ENCODE measurements around the gene KCTD10. TPM values are rescaled to one million over a fixed set of nuclear protein-coding genes. Genes with fewer than 3 reads are reported as not detected.

KCTD10 gene
- total and polyA plus RNA-seq, 9 of the 15 experiments (the other 6 are each of a cell fraction or from before 2014, with no cell fraction given): 1.9 to 37.5 (median 15.7) TPM

DNA sequence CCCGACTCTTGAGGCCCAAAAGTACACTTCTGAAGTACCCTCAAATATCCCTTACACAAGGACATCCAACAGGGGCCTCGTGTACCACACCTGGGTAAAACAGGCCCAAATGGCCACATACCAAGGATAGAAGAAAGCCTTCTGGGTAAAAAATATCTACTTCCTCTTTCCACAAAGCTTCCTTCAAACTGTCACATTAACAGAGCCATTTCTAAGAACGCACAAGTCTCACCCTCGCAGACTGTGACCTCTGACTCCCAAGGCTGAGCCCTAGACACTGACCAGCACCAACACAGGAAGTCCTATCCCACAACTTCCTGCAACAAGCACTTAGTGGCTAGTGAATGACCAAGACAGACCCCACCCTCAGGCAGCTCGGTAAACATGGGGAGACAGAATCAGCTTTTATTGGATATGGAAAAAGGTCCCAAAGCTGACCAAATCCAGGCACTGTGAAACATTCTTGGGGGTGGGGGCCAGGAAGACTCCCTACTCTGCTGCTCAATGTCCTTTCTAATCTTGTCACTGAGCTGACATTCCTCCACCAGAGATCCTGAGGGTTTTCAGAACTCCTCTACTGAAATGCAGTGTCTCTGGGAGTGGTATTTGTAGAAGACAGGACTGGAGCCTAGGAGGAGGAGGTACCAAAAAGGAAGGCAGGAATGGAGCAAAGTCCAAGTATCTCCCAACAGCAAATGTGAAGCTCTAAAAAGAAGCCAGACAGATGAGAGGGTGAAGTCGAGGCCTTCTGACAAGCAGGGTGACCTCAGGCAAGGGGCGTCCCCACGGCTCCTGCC lies 15.9 kb downstream of the KCTD10 start (continued):
- TF ChIP-seq, protein P1, sequence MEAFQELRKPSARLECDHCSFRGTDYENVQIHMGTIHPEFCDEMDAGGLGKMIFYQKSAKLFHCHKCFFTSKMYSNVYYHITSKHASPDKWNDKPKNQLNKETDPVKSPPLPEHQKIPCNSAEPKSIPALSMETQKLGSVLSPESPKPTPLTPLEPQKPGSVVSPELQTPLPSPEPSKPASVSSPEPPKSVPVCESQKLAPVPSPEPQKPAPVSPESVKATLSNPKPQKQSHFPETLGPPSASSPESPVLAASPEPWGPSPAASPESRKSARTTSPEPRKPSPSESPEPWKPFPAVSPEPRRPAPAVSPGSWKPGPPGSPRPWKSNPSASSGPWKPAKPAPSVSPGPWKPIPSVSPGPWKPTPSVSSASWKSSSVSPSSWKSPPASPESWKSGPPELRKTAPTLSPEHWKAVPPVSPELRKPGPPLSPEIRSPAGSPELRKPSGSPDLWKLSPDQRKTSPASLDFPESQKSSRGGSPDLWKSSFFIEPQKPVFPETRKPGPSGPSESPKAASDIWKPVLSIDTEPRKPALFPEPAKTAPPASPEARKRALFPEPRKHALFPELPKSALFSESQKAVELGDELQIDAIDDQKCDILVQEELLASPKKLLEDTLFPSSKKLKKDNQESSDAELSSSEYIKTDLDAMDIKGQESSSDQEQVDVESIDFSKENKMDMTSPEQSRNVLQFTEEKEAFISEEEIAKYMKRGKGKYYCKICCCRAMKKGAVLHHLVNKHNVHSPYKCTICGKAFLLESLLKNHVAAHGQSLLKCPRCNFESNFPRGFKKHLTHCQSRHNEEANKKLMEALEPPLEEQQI (IDR thresholded peaks at IDR 0.05): no peak
- TF ChIP-seq TBL1XR1 (IDR thresholded peaks at IDR 0.05; ENCODE audit: low read length in 2 of 2): peak in 1 of 2 experiments; percentile 89; a peak in 2 of 4 replicates
- peak; percentile 73 for TF ChIP-seq ZNF668 (CRISPR knock-in tag; IDR thresholded peaks at IDR 0.05)
- no peak for TF ChIP-seq ZNF146 (CRISPR knock-in tag; IDR thresholded peaks at IDR 0.05; ENCODE audit: unreplicated experiment)
- no peak for TF ChIP-seq CBFB (CRISPR knock-in tag; IDR thresholded peaks at IDR 0.05)
- TF ChIP-seq, protein P2, sequence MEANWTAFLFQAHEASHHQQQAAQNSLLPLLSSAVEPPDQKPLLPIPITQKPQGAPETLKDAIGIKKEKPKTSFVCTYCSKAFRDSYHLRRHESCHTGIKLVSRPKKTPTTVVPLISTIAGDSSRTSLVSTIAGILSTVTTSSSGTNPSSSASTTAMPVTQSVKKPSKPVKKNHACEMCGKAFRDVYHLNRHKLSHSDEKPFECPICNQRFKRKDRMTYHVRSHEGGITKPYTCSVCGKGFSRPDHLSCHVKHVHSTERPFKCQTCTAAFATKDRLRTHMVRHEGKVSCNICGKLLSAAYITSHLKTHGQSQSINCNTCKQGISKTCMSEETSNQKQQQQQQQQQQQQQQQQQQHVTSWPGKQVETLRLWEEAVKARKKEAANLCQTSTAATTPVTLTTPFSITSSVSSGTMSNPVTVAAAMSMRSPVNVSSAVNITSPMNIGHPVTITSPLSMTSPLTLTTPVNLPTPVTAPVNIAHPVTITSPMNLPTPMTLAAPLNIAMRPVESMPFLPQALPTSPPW (CRISPR knock-in tag; IDR thresholded peaks at IDR 0.05): no peak; the same call in 1 of the 2 replicates
- no peak for TF ChIP-seq TGIF2 (CRISPR knock-in tag; IDR thresholded peaks at IDR 0.05)
- peak; percentile 72 for TF ChIP-seq ARID1B (IDR thresholded peaks at IDR 0.05)
- no peak for TF ChIP-seq PYGO2 (tag; IDR thresholded peaks at IDR 0.05)
- TF ChIP-seq, protein P3, sequence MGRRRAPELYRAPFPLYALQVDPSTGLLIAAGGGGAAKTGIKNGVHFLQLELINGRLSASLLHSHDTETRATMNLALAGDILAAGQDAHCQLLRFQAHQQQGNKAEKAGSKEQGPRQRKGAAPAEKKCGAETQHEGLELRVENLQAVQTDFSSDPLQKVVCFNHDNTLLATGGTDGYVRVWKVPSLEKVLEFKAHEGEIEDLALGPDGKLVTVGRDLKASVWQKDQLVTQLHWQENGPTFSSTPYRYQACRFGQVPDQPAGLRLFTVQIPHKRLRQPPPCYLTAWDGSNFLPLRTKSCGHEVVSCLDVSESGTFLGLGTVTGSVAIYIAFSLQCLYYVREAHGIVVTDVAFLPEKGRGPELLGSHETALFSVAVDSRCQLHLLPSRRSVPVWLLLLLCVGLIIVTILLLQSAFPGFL (CRISPR knock-in tag; IDR thresholded peaks at IDR 0.05): no peak
- TF ChIP-seq ARNT (IDR thresholded peaks at IDR 0.05): no peak
- TF ChIP-seq, protein P4, sequence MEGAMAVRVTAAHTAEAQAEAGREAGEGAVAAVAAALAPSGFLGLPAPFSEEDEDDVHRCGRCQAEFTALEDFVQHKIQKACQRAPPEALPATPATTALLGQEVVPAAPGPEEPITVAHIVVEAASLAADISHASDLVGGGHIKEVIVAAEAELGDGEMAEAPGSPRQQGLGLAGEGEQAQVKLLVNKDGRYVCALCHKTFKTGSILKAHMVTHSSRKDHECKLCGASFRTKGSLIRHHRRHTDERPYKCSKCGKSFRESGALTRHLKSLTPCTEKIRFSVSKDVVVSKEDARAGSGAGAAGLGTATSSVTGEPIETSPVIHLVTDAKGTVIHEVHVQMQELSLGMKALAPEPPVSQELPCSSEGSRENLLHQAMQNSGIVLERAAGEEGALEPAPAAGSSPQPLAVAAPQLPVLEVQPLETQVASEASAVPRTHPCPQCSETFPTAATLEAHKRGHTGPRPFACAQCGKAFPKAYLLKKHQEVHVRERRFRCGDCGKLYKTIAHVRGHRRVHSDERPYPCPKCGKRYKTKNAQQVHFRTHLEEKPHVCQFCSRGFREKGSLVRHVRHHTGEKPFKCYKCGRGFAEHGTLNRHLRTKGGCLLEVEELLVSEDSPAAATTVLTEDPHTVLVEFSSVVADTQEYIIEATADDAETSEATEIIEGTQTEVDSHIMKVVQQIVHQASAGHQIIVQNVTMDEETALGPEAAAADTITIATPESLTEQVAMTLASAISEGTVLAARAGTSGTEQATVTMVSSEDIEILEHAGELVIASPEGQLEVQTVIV (CRISPR knock-in tag; IDR thresholded peaks at IDR 0.05; ENCODE audit: borderline replicate concordance): no peak
- no peak for TF ChIP-seq KDM4B (IDR thresholded peaks at IDR 0.05; ENCODE audit: borderline replicate concordance in 2 of 2, low read depth in 1 of 2)
- peak; percentile 98 for TF ChIP-seq SMAD4 (CRISPR knock-in tag; conservative IDR thresholded peaks at IDR 0.05)
- no peak for TF ChIP-seq POLR2H (tag; IDR thresholded peaks at IDR 0.05; ENCODE audit: low read depth)
- TF ChIP-seq RUNX1 (IDR thresholded peaks at IDR 0.05; ENCODE audit: low read depth): no peak
- TF ChIP-seq SMC3 (conservative IDR thresholded peaks at IDR 0.05; ENCODE audit: insufficient read depth, low read depth, low read length): no peak
